Endodermal cell (in vitro differentiated cells): ENCODE data around the gene FCRL6. TPM values are rescaled to one million over a fixed set of nuclear protein-coding genes. Genes with fewer than 3 reads are reported as not detected.

Source experiments
- DNase-seq: peaks from one replicate; pipeline ENCODE4 v3.0.0-alpha.2; 2017
- H3K27ac ChIP-seq: 2 replicates; pipeline ENCODE4 v1.5.1; 2013; ENCODE audit warnings: mild to moderate bottlenecking, low read depth, low read length, moderate library complexity
- H3K27me3 ChIP-seq: 2 replicates; pipeline ENCODE4 v1.6.1; 2013; ENCODE audit warnings: mild to moderate bottlenecking, low read length, moderate library complexity; ENCODE audit not compliant: insufficient read depth, control insufficient read depth, poor library complexity, severe bottlenecking
- H3K36me3 ChIP-seq: 2 replicates; pipeline ENCODE4 v1.7.0; 2013; ENCODE audit warnings: mild to moderate bottlenecking, low read length, moderate library complexity; ENCODE audit not compliant: control insufficient read depth, insufficient read depth
- H3K4me1 ChIP-seq: one replicate; pipeline ENCODE4 v1.7.0; 2013; ENCODE audit warnings: low read length; ENCODE audit not compliant: control insufficient read depth, insufficient read depth
- H3K4me3 ChIP-seq: 2 replicates; pipeline ENCODE4 v1.5.1; 2013; ENCODE audit warnings: mild to moderate bottlenecking, low read length, moderate library complexity
- H3K9ac ChIP-seq: 2 replicates; pipeline ENCODE4 v1.6.1; 2013; ENCODE audit warnings: mild to moderate bottlenecking, low read length, moderate library complexity; ENCODE audit not compliant: poor library complexity, severe bottlenecking; ENCODE audit errors: extremely low read depth
- H3K9me3 ChIP-seq: 2 replicates; pipeline ENCODE4 v1.6.1; 2013; ENCODE audit warnings: mild to moderate bottlenecking, low read length, moderate library complexity; ENCODE audit not compliant: control insufficient read depth
- H3K27ac Mint-ChIP-seq: 2 replicates; pipeline ENCODE4 v1.8.0; 2020; ENCODE audit warnings: mixed read lengths
- H3K27me3 Mint-ChIP-seq: 2 replicates; pipeline ENCODE4 v1.8.0; 2021; ENCODE audit warnings: mild to moderate bottlenecking, mixed read lengths; ENCODE audit not compliant: insufficient read depth
- H3K36me3 Mint-ChIP-seq: 2 replicates; pipeline ENCODE4 v1.8.0; 2020; ENCODE audit warnings: low read depth, mixed read lengths
- H3K4me1 Mint-ChIP-seq: 2 replicates; pipeline ENCODE4 v1.8.0; 2020; ENCODE audit warnings: mixed read lengths
- H3K4me3 Mint-ChIP-seq: 2 replicates; pipeline ENCODE4 v1.8.0; 2020; ENCODE audit warnings: mild to moderate bottlenecking, moderate library complexity, mixed read lengths
- H3K9me3 Mint-ChIP-seq: 2 replicates; pipeline ENCODE4 v1.8.0; 2020; ENCODE audit warnings: mild to moderate bottlenecking, mixed read lengths
- CTCF ChIP-seq: fragments of 200-600 bp; sonication (generic); conservative IDR thresholded peaks from 2 replicates; pipeline ENCODE4 v1.5.0; 2021; ENCODE audit warnings: antibody characterized with exemption, mild to moderate bottlenecking
- WGBS, 2 experiments: methylation state at CpG; one replicate each; pipeline versions ENCODE4 v1.1.5 to v1.1.7; 2013; ENCODE audit warnings: missing lambda C conversion rate in 2 of 2, mixed read lengths in 1 of 2; ENCODE audit not compliant: insufficient coverage in 1 of 2, insufficient read length in 1 of 2; 5-methylcytosine and 5-hydroxymethylcytosine counted together
- total RNA-seq, 2 donors: library from RNA; stranded (reverse); fragmentation: NEBNext Ultra II Directional in 1 of 2; extraction: Animal tissue kit (Norgen Biotek cat#: 25700) in 1 of 2; gene quantifications; 2 replicates in 1 of 2; 3 replicates in 1 of 2; pipeline ENCODE4 v1.2.1, GENCODE V29; 2021

Gene FCRL6
- total RNA-seq, 2 donors from 2014 or later, result not detected

GRCh38 chr1:159862031-159862430 is 59.9 kb downstream of the FCRL6 start:
- Mint-ChIP-seq H3K4me1 (peaks cover 2% of the 10 kb centered on the region), H3K27me3 (peaks cover 41% of the 10 kb centered on the region), H3K4me3 (no peak overlapping the region), H3K9me3 (no peaks in the 10 kb centered on the region), H3K36me3 (no peaks in the 10 kb centered on the region), H3K27ac (no peak overlapping the region)
- Histone ChIP-seq H3K27me3 (peaks cover 14% of the 10 kb centered on the region), H3K9ac (no peak overlapping the region), H3K9me3 (no peaks in the 10 kb centered on the region), H3K27ac (no peak overlapping the region), H3K4me1 (peaks cover 7% of the 10 kb centered on the region), H3K4me3 (no peak overlapping the region), H3K36me3 (no peaks in the 10 kb centered on the region)
- no peak for TF ChIP-seq CTCF
- no peak for DNase-seq
- 76 to 83% methylated on average over 1 to 5 of the region's 5 CpGs for WGBS, 2 experiments

DNA sequence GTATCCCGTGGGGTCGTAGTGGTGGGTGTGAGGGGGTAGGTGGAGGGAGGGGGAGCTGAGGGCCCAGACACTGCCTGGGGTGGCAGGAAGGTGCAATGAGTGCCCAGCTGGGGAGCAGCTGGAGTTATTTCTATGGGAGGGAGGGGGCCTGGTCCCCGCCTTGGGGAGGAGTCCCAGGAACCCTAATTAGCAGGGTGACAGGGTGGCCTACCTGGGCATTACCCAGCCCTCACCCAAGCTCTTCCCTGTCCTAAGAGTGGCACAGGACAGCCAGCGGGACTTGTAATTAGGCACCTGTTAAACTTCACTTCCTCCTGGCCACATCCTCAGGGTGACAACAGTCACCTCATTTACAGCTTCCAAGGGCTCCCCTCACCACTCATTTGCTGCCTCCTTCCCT is 60.4 kb downstream of the FCRL6 start, which contains the start of gene VSIG8:
TSS of gene VSIG8 (minus strand) at position 101 of the 400 bp plus-strand sequence. CDS start 136 bp downstream, outside the sequence.
- Mint-ChIP-seq H3K27me3 (peaks cover 39% of the 10 kb centered on the region), H3K9me3 (no peaks in the 10 kb centered on the region), H3K4me3 (no peak within 1 kb of the TSS), H3K36me3 (no peaks in the 10 kb centered on the region), H3K4me1 (peaks cover 3% of the 10 kb centered on the region), H3K27ac (no peak within 1 kb of the TSS)
- 88 to 100% methylated on average over 1 to 4 of the region's 4 CpGs for whole genome bisulfite sequencing, 2 experiments
- TF ChIP-seq CTCF, result no peak
- Histone ChIP-seq H3K9ac (no peak within 1 kb of the TSS), H3K9me3 (no peaks in the 10 kb centered on the region), H3K4me1 (peaks cover 7% of the 10 kb centered on the region), H3K4me3 (no peak within 1 kb of the TSS), H3K27me3 (peaks cover 14% of the 10 kb centered on the region), H3K36me3 (no peaks in the 10 kb centered on the region), H3K27ac (no peak within 1 kb of the TSS)
- no peak for DNase-seq

- 89 to 93% methylated on average over 2 of the region's 2 CpGs for WGBS, 2 experiments
- H3K36me3 ChIP-seq, result no peaks in the 10 kb centered on the region
Observed at GRCh38 chr1:159864262-159864661, 62.1 kb downstream of the FCRL6 start.

More at GRCh38 chr1:159864262-159864661, 62.1 kb downstream of the FCRL6 start:
- TF ChIP-seq CTCF, result no peak
- Histone ChIP-seq H3K9me3 (no peaks in the 10 kb centered on the region), H3K27me3 (peaks cover 14% of the 10 kb centered on the region), H3K27ac (no peak overlapping the region), H3K4me1 (peaks cover 9% of the 10 kb centered on the region), H3K4me3 (no peak overlapping the region), H3K9ac (no peak overlapping the region)
- H3K4me1 Mint-ChIP-seq, result peaks cover 17% of the 10 kb centered on the region
- no peak overlapping the region for H3K4me3 Mint-ChIP-seq
- no peaks in the 10 kb centered on the region for H3K9me3 Mint-ChIP-seq
- H3K27me3 Mint-ChIP-seq, result peaks cover 33% of the 10 kb centered on the region
- no peaks in the 10 kb centered on the region for H3K36me3 Mint-ChIP-seq
- H3K27ac Mint-ChIP-seq, result no peak overlapping the region
- DNase-seq, result no peak

Other genes with a start within 250 kb of the FCRL6 start
- not detected for gene APCS, start 214.5 kb upstream of the FCRL6 start, total RNA-seq
- gene CRP, start 87.8 kb upstream of the FCRL6 start, total RNA-seq, result 1 to 10 TPM in 1 of 2 donors, not detected in 1; 1.2 TPM
- 10 to 100 TPM; 28.8 to 32.3 TPM for gene DUSP23, start 21.4 kb upstream of the FCRL6 start, total RNA-seq
- not detected for gene SLAMF8, start 24.5 kb downstream of the FCRL6 start, total RNA-seq
- gene VSIG8, start 60.3 kb downstream of the FCRL6 start, total RNA-seq, result not detected
- gene CFAP45, start 97.8 kb downstream of the FCRL6 start, total RNA-seq, result under 1 TPM; 0.49 to 0.55 TPM
- gene TAGLN2, start 123.1 kb downstream of the FCRL6 start, total RNA-seq, result 100 to 1,000 TPM; 136 to 221 TPM
- 1 to 10 TPM; 7.5 to 9.2 TPM for gene IGSF9, start 143.3 kb downstream of the FCRL6 start, total RNA-seq
- gene SLAMF9, start 151.9 kb downstream of the FCRL6 start, total RNA-seq, result not detected
- 1 to 10 TPM; 4.6 to 5.2 TPM for gene PIGM, start 229.6 kb downstream of the FCRL6 start, total RNA-seq